Measurements from ENCODE around the gene RASGRP1. TPM values are rescaled to one million over a fixed set of nuclear protein-coding genes. Genes with fewer than 3 reads are reported as not detected.

Gene RASGRP1
- total RNA-seq, 1 experiment from 2014 or later = 1.6 TPM

- no TSS peak for BruUV-seq (replicated peaks)
- H3K9me3 ChIP-seq (ENCODE audit: control insufficient read depth in 1 of 2, insufficient read depth in 1 of 2, low read depth in 1 of 2, low read length in 2 of 2) = no peaks in the 10 kb centered on the region
- no peaks in the 10 kb centered on the region for H3K9me2 ChIP-seq (ENCODE audit: insufficient read depth)
- H3K4me2 ChIP-seq (ENCODE audit: low read length) = no peak overlapping the region
- no peaks in the 10 kb centered on the region for H3K4me1 ChIP-seq (ENCODE audit: control insufficient read depth in 1 of 2, insufficient read depth in 2 of 2, low read length in 2 of 2)
- no peak overlapping the region for H3K9ac ChIP-seq (ENCODE audit: low read length)
- ATAC-seq (no peak), DNase-seq (ENCODE audit: low read depth, low spot score) (no peak)
- intact Hi-C loops (cut with micrococcal nuclease) = no loop called here
- H3K79me2 ChIP-seq (ENCODE audit: insufficient read depth, low read length) = no peaks in the 10 kb centered on the region; the same call in 1 of the 2 replicates
- H3K4me3 ChIP-seq (replicated peaks in 1 of 2; ENCODE audit: low read depth in 1 of 2, low read length in 2 of 2) = no peak overlapping the region
- no peak overlapping the region for H2AFZ ChIP-seq (ENCODE audit: low read depth, low read length, poor library complexity, severe bottlenecking)
- ChIA-PET CTCF (no interaction called here), POLR2A (no interaction called here), RAD21 (ENCODE audit: low non-redundant PET in 1 of 2, low total read pairs in 2 of 2, uncharacterized antibody in 2 of 2, unreplicated experiment in 2 of 2) (no interaction called here)
- TF ChIP-seq ELF1 (IDR thresholded peaks at IDR 0.05; ENCODE audit: borderline replicate concordance, low read depth) = no peak
- no peak for TF ChIP-seq POLR2A (IDR thresholded peaks at IDR 0.05; ENCODE audit: borderline replicate concordance, extremely low read depth, insufficient read depth, insufficient read length)
- no peak for TF ChIP-seq ZBTB33 (IDR thresholded peaks at IDR 0.05; ENCODE audit: extremely low read depth, insufficient replicate concordance, low read length)
- no peak for TF ChIP-seq YY1 (IDR thresholded peaks at IDR 0.05; ENCODE audit: extremely low read depth, insufficient replicate concordance, low read depth, low read length)
- TF ChIP-seq CTCF (IDR thresholded peaks at IDR 0.05 in 2 of 3, conservative IDR thresholded peaks at IDR 0.05 in 1 of 3; ENCODE audit: borderline replicate concordance in 1 of 3, insufficient read depth in 1 of 3, low read depth in 2 of 3, low read length in 2 of 3) = no peak
- TF ChIP-seq CBX3 (IDR thresholded peaks at IDR 0.05; ENCODE audit: low read depth) = no peak
- no peak for TF ChIP-seq POLR2AphosphoS5 (IDR thresholded peaks at IDR 0.05; ENCODE audit: low read depth, low read length)
- TF ChIP-seq ATF3 (IDR thresholded peaks at IDR 0.05) = no peak
- no peak for TF ChIP-seq SP1 (IDR thresholded peaks at IDR 0.05; ENCODE audit: low read depth)
- TF ChIP-seq EZH2phosphoT487 (IDR thresholded peaks at IDR 0.05; ENCODE audit: borderline replicate concordance) = no peak
- no peak for TF ChIP-seq EGR1 (IDR thresholded peaks at IDR 0.05; ENCODE audit: low read depth)
- TF ChIP-seq FOSL1 (IDR thresholded peaks at IDR 0.05; ENCODE audit: low read depth) = no peak
- H3K27me3 ChIP-seq (ENCODE audit: insufficient read depth, low read length) = no peaks in the 10 kb centered on the region
- H4K20me1 ChIP-seq (ENCODE audit: insufficient read depth) = no peaks in the 10 kb centered on the region; the same call in 1 of the 2 replicates
- peaks cover 14 to 17% of the 10 kb centered on the region in 2 experiments for H3K36me3 ChIP-seq (ENCODE audit: control insufficient read depth in 1 of 2, insufficient read depth in 2 of 2, low read length in 2 of 2)
- H3K27ac ChIP-seq (ENCODE audit: low read depth, low read length) = no peak overlapping the region
These were observed 82.9 kb downstream of the RASGRP1 start for GRCh38 chr15:38481761-38482160.

All from HCT116 (cell line).